Umbilical cord (tissue), 2 donors: ENCODE data around the gene MC1R. TPM values are rescaled to one million over a fixed set of nuclear protein-coding genes. Genes with fewer than 3 reads are reported as not detected.
"Not testable (repeated sequence)": the region's sequence is repeated elsewhere in the genome, so short reads cannot be mapped to it uniquely, and the experiment has no call there.

Experiments
- DNase-seq: peaks from one replicate; pipeline ENCODE4 v3.0.0-alpha.2; 2015; ENCODE audit warnings: low spot score
- total RNA-seq: library from RNA; depleted of rRNA; stranded (reverse); fragments of >200 nt; gene quantifications from one replicate; pipeline ENCODE4 v1.2.3, GENCODE V29; 2014; ENCODE audit warnings: low replicate concordance; ENCODE audit not compliant: insufficient read depth

The MC1R gene
- total RNA-seq, 1 donor from 2014 or later, result 4.3 TPM

DNA sequence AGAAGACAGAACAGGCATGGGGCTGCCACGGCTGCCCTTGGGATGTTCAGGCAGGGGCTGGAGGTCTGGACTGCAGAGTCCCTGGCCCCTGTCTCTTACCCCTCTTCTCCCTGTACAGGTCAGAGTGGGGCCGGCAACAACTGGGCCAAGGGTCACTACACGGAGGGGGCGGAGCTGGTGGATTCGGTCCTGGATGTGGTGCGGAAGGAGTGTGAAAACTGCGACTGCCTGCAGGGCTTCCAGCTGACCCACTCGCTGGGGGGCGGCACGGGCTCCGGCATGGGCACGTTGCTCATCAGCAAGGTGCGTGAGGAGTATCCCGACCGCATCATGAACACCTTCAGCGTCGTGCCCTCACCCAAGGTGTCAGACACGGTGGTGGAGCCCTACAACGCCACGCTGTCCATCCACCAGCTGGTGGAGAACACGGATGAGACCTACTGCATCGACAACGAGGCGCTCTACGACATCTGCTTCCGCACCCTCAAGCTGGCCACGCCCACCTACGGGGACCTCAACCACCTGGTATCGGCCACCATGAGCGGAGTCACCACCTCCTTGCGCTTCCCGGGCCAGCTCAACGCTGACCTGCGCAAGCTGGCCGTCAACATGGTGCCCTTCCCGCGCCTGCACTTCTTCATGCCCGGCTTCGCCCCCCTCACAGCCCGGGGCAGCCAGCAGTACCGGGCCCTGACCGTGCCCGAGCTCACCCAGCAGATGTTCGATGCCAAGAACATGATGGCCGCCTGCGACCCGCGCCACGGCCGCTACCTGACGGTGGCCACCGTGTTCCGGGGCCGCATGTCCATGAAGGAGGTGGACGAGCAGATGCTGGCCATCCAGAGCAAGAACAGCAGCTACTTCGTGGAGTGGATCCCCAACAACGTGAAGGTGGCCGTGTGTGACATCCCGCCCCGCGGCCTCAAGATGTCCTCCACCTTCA lies 16.2 kb downstream of the MC1R start:
- no peak for DNase-seq

DNA sequence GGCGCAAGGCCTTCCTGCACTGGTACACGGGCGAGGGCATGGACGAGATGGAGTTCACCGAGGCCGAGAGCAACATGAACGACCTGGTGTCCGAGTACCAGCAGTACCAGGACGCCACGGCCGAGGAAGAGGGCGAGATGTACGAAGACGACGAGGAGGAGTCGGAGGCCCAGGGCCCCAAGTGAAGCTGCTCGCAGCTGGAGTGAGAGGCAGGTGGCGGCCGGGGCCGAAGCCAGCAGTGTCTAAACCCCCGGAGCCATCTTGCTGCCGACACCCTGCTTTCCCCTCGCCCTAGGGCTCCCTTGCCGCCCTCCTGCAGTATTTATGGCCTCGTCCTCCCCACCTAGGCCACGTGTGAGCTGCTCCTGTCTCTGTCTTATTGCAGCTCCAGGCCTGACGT lies 17.0 kb downstream of the MC1R start:
- not testable (repeated sequence) for DNase-seq

DNA sequence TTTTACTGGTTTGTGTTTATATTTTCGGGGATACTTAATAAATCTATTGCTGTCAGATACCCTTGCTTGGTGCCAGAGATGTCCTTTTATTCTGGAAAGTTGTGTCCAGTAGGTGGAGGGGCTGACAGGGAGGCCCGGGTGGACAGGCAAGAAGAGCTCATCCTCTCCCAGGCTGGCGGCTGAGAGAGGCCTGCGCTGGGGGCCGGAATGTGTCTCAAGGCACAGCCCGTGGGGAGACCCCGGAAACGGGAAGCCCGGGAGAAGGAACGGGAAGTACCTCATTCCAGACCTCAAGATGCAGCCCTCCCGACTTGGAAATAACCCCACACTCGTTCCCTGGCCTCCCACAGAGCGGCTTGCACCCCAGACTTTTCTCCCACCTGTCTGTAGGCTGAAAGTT lies 17.4 kb downstream of the MC1R start:
- no peak for DNase-seq

DNA sequence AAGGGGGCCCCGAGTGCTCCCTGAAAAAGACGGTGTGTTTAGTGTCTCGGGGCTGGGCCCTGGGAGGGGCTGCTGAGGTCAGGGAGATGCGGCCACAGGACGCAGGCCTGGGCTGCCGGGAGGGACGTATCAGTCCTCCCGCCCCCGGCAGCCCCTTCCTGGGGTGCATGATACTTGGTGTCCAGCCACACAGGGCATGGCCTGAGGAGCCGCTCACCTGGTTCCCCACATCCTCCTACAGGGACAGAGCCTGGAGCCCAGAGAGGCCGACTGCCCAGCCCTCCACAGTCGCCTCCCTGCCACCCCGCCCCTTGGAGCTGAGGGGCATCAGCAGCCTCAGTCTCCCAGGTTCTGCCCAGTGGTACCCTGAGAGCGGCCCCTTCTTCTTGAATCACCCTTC lies 17.8 kb downstream of the MC1R start:
- no peak for DNase-seq

DNA sequence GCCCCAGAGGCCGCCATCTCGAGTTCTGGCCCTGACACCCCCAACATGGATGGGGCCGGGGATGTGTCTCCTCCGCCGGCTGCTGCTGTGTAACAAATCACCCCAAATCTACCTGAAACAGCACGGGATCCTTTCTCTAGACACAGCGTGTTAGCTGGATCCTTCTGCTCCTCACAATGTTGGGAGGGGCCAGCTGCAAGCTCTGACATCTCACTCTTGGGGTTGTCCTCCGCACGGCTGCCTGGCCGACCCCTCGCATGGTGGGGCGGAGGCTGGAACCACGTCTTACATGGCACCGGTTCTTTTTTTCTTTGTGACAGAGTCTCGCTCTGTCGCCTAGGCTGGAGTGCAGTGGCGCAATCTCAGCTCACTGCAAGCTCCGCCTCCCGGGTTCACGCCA lies 18.3 kb downstream of the MC1R start:
- no peak for DNase-seq

DNA sequence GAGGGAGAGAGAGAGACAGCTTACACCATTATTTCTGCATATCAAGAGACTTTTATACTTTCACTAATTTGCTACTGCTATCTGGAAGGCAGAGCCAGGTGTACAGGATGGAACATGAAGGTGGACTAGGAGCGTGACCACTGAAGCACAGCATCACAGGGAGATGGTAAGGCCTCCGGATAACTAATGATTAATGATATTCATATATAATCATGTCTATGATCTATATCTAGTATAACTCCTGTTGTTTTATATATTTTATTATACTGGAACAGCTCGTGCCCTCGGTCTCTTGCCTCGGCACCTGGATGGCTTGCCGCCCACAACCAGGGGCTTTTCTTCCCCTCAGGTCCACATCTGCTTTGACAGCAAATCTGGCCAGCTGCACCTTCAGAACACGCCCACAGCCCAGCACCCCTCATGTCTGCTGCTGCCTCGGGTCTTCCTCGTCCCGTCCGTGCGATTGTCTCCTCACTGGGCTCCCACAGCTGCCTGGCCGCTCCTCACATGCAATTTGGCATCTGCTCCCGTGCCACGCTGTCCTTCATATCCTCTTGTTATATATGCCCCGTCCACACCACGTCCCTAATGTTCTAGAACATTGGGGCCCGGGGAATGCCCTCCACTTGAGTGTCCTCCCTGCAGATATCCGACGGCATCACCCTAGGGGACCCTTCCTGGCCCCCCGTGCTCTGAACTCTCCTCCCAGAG lies 19.7 kb downstream of the MC1R start:
- DNase-seq, result no peak

DNA sequence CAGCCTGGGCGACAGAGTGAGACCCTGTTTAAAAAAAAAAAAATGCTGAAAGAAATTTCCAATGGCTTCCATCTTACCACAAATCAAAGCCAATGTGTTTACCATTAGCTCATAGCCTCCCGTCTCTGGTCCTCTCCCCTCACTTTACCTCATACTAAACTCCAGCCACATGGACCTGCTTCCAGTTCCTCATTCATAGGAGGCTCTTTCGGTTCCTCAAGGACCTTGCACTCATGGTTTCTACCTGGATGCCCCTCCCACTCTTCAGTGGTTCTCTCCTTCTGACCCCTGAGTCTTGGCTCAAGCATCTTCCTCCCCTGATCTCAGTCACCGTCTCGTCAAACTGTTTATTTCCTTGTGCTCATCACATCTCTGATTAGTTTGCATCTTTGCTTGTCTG lies 26.1 kb downstream of the MC1R start:
- no peak for DNase-seq

DNA sequence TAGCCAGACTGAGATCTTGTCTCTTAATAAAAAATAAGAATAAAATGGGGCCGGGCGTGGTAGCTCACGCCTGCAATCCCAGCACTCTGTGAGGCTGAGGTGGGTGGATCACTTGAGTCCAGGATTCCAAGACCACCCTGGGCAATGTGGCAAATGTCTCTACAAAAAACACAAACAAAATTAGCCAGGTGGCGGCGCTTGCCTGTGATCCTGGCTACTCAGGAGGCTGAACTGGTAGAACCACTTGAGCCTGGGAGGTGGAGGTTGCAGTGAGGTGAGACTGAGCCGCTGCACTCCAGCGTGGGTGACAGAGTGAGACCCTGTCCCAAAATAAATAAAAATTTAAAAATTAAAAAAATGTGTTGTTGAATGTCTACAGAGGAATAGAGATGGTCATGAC lies 27.0 kb downstream of the MC1R start:
- no peak for DNase-seq

DNA sequence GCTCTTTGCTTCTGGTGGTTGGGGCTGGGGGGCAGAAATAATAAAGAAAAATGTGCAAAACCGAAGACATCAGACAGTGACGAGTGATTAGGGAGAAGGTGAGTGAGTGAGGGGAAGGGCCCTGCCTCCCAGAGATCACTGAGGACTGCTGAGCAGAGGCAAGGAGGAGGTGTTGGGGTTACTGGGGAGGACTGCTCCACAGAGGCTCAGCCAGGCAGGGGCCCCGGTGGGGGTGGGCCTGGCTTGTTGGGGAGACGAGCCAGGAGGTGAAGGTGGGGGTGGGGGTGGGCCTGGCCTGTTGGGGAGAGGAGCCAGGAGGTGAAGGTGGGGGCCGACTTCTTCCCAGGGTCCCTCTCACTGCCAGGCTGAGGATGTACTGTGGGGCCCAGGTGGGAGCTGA lies 27.9 kb downstream of the MC1R start:
- DNase-seq, result no peak

DNA sequence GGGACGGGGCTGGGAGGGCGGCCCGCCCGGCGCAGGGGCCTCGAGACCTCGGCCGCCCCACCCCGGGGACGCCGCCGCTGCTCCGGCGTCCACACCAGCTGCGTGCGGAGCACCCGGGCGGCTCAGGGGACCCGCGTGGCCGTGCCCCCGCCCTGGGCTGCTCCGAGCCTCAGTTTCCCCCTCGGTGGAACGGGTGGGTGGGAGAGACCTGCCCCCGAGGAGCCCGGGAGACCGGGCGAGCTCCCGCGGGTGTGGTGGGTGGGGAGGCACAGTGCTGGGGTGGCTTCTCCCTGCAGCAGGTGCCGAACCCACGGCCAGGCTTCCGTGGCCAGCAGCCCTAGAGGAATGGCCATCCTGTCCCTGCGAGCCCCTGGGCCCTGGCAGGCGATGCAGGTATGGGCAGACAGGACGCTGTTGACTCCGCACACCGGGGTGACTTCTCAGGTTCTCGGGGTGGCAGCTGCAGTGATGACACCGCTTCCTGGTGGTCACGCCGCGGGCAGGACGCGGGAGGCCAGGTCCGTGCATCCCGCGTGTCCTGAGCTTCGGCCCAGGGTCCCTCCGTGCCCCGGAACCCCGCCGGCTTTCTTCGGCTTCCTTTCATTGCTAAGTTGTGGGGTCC lies 30.6 kb downstream of the MC1R start:
- DNase-seq, result no peak

DNA sequence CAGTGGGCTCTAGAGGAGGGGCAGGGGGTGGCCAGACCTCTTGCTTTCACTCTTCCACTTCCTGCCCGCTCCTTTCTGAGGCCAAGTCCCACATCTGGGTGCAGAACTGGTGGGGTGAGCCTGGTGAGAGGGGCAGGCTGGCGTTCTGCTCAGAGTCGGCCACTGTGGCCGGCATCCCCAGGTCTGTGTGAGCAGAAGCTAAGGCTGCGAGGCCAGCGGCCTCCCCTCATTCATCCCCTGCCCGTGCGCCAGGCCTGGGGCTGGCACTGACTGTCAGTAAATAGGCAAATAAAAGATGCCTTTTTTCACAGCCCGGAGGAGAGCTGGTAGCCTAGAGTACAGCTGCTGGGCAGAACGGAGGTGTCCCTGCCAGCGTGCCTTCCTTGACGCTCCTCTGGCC lies 31.1 kb downstream of the MC1R start:
- no peak for DNase-seq

DNA sequence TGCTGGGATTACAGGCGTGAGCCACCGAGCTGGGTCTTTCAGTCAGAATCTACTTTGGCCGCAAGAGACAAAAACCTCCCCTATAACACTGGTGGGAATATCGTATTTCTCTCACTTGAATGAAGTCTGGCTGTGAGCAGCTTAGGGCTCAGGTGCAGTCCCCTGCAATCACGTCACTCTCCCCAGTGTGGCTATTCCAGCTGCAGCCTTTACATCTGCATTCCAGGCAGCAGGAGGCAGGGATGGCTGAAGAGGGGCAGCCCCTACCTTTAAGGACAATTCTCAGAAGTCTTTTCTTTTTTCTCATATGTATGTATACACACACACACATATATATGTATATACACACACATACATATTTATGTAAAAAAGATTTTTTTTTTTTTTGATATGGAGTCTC lies 32.8 kb downstream of the MC1R start:
- DNase-seq, result no peak

DNA sequence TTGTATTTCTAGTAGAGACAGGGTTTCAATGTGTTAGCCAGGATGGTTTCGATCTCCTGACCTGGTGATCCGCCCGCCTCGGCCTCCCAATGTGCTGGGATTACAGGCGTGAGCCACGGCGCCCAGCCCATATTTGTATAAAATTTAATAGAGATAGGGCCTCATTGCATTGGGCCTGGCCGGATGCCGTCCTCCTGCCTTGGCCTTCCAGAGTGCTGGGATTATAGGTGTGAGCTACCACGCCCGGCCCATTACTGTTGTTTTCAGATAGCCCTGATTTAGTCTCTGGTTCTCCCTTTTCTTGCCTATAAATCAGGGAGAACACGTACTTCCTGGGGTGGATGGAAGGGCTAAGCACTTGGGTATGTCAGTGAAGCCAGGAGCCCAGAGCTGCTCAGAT lies 33.4 kb downstream of the MC1R start:
- DNase-seq, result no peak

DNA sequence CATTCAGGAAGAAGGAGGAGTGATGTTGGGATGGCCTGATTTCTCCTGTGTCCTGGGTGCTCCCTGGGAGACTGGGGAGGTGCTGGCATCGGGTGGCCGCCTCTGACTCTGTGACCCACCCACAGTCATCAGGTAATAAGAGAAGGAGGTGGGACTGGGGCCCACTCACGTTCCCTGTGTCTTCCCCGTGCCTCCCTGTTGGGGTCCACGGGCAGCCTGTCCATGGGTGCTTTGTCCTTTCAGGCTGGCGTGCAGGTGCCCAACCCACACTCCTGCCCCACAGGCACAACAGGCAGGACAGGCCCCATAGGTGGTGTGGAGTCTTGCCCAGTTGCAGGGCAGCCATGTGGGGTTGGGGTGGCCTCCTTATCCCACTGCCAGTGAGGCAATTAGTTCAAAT lies 33.9 kb downstream of the MC1R start:
- DNase-seq, result no peak

DNA sequence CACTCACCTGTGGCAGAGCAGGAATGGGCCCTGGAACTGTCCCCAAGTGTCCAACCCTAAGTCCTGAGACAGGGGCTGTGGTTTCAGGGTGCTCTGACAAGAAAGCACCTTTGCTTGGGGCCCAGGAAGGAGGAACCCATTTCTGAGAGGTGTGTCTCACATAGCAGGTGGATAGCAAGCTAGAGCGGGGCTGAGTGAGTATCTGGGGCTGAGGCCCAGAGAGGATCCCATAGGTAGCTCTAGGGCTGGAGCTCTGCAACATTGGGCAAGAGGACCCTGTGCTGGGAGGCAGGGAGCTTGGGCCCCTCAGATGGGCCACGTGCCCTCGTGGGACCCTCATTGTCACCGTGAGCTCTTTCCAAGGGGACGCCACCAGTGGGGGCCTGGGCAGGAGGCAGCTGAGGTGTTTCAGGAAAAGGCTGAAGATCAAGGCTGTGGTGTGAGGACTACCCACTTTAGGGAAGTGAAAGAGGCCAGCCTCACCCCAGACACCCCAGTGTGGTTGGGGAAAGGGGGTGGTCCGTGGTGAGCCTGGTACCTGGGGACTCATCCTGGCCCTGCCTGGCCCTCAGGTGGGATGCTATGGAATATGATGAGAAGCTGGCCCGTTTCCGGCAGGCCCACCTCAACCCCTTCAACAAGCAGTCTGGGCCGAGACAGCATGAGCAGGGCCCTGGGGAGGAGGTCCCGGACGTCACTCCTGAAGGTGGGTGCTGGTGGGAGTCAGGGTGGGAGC lies 35.2 kb downstream of the MC1R start:
- no peak for DNase-seq

DNA sequence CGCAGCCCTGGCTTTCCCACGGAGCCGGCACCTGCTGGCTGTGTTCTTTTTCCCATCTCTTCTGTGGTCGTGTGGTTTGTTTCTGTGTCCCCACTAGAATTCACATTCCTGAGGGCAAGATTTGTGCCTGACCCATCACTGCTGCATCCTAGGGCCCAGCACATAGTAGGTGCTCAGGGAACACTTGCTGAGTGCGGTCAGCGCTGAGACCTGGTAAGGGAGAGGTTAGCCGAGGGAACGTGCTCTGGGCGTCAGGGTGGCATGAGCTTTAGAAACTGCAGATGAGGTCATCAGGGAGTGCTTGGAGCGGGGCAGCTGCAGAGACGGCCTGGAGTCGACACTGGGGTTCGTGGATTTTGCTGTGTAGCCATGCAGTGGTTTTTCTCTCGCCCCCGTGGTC lies 35.8 kb downstream of the MC1R start:
- DNase-seq, result no peak

DNA sequence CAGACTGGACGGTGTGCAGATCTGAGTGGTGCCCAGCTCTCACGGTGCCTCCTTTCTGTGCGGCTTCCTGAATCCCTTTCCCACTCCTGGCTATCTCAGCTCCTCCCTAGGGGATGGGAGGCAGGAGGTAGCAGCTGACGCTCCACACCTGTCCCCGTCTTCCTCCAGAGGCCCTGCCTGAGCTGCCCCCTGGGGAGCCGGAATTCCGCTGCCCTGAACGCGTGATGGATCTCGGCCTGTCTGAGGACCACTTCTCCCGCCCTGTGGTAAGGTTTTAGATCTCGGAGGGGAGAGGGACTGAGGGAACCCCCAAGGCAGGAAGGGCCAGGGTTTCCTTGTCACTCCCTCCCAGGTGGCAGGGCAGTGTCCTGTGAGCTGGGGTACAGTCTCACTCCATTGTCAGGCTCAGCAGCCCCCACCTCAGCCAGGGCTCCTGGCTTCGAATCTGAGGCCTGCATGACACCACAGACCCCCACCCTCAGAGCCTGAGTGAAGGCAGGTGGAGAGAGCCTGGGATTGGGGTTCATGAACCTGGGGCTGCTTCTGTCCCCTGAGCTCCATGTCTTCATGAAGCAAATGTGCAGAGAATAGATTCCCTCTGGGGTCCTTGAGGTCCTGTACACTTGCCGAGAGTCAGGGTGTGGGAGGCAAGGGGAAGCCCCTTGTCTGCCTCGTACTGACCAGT lies 36.5 kb downstream of the MC1R start:
- no peak for DNase-seq

DNA sequence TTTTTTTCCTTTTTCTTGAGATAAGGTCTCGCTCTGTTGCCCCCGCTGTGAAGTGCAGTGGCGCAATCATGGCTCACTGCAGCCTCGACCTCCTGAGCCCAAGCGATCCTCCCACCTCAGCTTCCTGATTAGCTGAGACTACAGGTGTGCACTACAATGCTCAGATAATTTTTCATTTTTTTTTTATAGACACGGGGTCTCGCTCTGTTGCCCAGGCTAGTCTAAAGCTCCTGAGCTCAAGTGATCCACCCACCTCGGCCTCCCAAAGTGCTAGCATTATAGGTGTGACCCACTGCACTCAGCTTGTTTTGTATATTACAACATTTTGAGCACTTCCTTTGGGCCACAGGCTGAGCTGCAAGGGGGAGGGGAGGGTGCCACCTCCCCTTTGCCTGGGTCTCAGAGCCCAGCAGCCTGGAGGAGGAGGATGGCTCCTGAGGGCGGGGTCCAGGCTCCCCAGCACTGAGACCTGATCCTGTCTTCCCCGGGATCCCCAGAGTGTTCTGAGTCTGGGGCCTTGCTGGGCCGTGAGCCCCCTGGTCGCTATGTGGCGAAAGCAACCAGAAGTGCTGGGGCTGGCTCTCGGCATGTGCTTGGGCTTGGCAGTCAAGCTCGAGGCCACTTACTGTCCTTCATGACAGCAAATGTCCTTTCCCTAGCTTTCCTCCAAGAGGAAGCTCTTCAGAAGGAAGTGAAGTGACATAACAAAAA lies 38.0 kb downstream of the MC1R start:
- no peak for DNase-seq

DNA sequence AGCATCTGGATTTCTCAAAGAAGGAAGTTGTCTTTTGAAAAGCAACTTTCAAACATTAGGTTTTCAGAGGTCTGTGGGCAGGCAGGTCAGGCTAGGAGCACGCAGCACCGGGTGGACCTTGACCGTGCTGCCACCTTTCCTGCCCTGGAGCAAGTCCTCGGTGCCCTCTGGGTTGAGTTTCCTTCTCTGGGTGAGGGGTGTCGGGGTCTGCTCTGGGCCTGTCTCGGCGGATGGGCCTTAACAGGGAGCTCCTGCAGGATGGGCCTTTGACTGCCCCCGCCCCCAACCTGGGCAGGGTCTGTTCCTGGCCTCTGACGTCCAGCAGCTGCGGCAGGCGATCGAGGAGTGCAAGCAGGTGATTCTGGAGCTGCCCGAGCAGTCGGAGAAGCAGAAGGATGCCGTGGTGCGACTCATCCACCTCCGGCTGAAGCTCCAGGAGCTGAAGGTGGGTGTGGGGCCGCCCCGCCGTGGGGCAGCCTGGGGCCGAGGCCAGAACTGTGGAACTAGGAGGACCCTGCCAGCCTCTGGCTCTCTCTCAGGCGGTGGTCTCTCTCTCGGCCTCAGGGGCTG lies 38.6 kb downstream of the MC1R start:
- DNase-seq, result no peak

DNA sequence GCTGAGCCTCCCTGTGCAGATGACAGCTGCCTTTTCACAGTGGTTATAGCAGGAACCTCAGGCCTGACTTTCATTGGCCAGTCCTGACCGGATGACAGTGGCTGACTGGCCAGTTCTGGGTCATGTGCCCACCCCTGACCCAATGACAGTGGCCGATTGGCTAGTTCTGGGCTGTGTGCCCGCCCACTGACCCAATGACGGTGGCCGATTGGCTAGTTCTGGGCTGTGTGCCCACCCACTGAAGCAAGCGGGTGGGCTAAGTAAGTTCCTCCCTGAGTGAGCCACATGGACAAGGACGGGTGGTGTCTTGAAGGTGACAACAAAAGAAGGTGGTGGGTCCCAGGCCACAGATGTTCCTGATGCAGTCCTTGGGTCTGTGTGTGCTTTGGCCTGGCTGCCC lies 39.4 kb downstream of the MC1R start:
- DNase-seq, result peak; percentile 10
